ENCODE measurements around the gene NUP98.
"Not testable (repeated sequence)": the region's sequence is repeated elsewhere in the genome, so short reads cannot be mapped to it uniquely, and the experiment has no call there.

The NUP98 gene

DNA sequence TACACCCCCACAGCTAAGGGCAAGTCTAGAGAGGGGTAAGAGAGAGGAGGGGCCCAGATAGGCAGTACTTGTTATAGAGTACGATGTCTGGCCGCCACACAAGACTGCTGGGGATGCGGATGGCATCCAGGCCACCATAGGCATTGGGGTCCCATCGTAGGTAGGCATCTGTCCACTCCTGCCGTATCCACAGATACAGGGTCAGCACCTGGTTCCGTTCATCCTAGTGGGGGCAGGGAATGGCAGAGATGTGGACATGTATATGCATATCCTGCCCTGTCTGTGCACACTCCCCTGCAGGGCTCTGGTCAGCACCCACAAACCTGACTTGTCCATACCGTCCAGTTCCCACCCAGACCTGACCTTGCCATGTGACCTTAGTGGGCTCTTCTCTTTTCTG is 128.2 kb downstream of the NUP98 start:
- Histone ChIP-seq H3K27ac (ENCODE audit: low read depth, low read length) (no peak overlapping the region), H3K27me3 (ENCODE audit: control insufficient read depth, insufficient read depth, low read length) (no peaks in the 10 kb centered on the region), H3K9ac (ENCODE audit: low read depth, low read length) (no peak overlapping the region), H3K36me3 (ENCODE audit: control insufficient read depth, insufficient read depth, low read length) (peaks cover 58% of the 10 kb centered on the region), H3K9me3 (ENCODE audit: control insufficient read depth, insufficient read depth, low read length) (no peaks in the 10 kb centered on the region), H3K4me1 (ENCODE audit: control insufficient read depth, insufficient read depth, low read length) (no peaks in the 10 kb centered on the region), H3K4me3 (ENCODE audit: low read depth, low read length) (no peak overlapping the region)

DNA sequence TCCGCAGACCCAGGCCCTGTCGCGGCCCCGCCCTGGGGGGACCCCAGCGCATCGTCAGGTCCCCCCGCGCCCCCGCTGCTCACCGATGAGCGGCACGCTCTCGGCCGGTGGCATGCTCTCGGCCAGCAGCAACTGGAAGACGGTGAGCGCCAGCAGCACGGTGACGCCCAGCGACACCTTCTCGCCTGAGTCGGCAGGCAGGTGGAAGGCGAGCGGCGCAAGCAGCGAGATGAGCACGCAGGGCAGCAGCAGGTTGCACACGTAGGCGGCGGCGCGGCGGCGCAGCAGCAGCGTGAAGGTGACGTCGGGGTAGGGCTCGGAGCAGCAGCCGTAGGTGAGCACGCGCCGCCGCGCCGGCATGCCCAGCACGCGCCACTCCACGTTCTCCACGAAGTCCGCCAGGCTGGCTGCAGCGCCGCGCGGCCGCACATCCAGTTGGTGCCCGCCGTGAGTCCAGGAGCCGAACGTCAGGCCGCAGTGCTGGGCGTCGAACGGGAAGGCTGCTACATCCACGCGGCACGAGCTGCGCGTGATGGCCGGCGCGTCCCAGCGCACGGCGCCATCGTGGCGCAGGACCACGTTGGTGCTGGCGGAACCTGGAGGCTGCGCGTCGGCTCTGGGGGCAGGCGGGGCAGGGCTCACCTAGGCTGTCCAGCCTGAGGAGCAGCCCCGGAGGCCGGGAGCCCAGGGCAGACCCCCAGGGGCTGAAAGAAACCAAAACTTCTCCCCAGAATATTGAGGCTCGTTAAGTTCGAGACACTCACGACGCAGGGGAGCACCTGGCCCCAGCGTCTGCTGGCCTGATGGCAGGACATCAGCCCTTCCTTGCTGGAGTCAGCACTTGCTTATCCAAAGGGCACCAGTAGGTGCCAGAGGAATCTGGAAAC is 130.0 kb downstream of the NUP98 start:
- Histone ChIP-seq H3K36me3 (ENCODE audit: control insufficient read depth, insufficient read depth, low read length) (peaks cover 44% of the 10 kb centered on the region), H3K4me1 (ENCODE audit: control insufficient read depth, insufficient read depth, low read length) (no peaks in the 10 kb centered on the region), H3K9ac (ENCODE audit: low read depth, low read length) (no peak overlapping the region), H3K9me3 (ENCODE audit: control insufficient read depth, insufficient read depth, low read length) (no peaks in the 10 kb centered on the region), H3K27me3 (ENCODE audit: control insufficient read depth, insufficient read depth, low read length) (no peaks in the 10 kb centered on the region), H3K27ac (ENCODE audit: low read depth, low read length) (no peak overlapping the region), H3K4me3 (ENCODE audit: low read depth, low read length) (no peak overlapping the region)

DNA sequence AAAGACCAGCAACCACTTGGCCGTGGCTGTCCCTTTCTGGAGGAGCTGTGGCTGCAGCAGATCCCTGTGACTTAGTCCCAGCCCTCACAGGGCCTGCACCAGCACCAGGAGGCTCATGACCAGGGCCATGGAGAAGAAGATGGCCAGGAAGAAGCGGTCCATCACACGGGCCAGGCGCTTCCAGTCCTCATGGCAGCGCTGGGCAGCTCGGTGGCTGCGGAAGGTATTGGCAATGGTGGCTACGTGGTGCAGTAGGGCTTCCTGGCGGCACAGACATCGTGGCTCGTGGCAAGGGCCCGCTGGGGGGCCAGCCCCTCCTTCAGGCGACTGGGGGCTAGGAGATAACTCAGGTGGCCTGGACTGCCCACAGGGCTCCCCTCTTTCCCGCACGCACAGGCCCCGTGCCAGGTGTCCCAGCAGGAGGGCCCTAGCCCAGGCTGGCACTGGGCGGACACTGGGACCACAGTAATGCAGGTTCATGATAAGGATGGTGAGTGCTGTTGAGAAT is 131.3 kb downstream of the NUP98 start:
- Histone ChIP-seq H3K27me3 (ENCODE audit: control insufficient read depth, insufficient read depth, low read length) (no peaks in the 10 kb centered on the region), H3K9ac (ENCODE audit: low read depth, low read length) (no peak overlapping the region), H3K36me3 (ENCODE audit: control insufficient read depth, insufficient read depth, low read length) (peaks cover 36% of the 10 kb centered on the region), H3K4me1 (ENCODE audit: control insufficient read depth, insufficient read depth, low read length) (no peaks in the 10 kb centered on the region), H3K4me3 (ENCODE audit: low read depth, low read length) (no peak overlapping the region), H3K27ac (ENCODE audit: low read depth, low read length) (no peak overlapping the region), H3K9me3 (ENCODE audit: control insufficient read depth, insufficient read depth, low read length) (no peaks in the 10 kb centered on the region)

DNA sequence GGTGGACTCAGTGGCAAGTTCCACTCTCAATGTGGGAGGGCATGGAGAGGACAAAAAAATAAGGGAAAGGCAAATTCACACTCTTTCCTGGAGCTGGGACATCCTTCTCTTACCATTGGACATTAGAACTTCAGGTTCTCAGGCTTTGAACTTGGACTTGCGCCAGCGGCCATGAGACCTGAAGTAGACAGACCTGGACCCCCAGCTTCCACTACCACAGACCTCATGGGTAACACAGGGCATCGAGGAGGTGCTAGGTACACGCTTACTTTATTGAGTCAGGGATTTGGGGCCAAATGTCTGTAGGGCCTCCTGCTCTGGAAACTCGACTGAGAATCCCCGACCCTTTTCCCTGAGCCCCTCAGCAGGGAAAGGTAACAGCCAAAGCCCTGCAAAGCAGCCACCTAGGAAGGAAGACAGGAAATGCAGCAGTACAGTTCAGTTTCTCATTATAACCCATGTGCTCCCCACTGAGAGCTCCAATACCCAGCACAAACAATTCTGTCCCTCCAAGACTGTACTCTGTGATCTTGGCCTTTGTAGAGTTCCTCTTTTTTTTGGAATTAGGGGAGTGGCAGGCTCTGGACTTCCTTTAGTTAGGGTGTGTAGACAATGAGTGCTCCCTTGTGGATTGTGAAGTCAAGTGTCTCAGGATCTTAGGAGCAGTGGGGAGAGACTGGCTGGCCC is 131.9 kb downstream of the NUP98 start:
- no peaks in the 10 kb centered on the region for H3K27me3 ChIP-seq (ENCODE audit: control insufficient read depth, insufficient read depth, low read length)
- H3K9ac ChIP-seq (ENCODE audit: low read depth, low read length): no peak overlapping the region
- peaks cover 33% of the 10 kb centered on the region for H3K36me3 ChIP-seq (ENCODE audit: control insufficient read depth, insufficient read depth, low read length)
- no peak overlapping the region for H3K4me3 ChIP-seq (ENCODE audit: low read depth, low read length)
- H3K4me1 ChIP-seq (ENCODE audit: control insufficient read depth, insufficient read depth, low read length): no peaks in the 10 kb centered on the region
- H3K27ac ChIP-seq (ENCODE audit: low read depth, low read length): no peak overlapping the region
- no peaks in the 10 kb centered on the region for H3K9me3 ChIP-seq (ENCODE audit: control insufficient read depth, insufficient read depth, low read length)

DNA sequence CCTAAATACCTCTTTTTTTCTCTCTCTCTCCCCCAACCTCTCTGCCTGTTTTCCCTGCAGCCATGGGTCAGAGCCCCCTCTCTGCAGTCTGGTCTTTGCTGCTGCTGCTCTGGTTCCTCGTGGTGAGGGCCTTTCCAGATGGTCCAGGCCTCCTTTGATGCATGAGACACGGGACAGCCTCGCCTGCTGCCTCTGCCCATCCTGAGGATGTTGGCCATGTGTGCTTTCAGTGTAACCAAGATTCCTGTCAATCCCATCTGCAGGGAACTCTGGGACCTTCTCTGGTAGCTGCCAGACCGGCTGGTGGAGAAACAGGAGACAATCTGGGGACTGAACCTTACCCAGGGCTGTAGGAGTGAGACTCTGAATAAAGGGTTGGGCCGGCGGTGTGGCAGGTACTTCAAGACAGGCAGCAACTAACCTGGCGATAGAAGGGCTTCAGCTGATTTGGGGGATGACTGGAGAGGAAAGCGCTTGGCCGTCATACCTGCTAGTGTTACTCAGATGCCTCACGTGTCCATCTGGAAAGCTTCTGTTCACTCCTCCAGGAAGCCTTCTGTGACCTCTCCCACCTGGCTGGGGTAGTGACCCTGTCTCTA is 133.2 kb downstream of the NUP98 start:
- peaks cover 26% of the 10 kb centered on the region for H3K36me3 ChIP-seq (ENCODE audit: control insufficient read depth, insufficient read depth, low read length)
- no peaks in the 10 kb centered on the region for H3K4me1 ChIP-seq (ENCODE audit: control insufficient read depth, insufficient read depth, low read length)
- no peaks in the 10 kb centered on the region for H3K9me3 ChIP-seq (ENCODE audit: control insufficient read depth, insufficient read depth, low read length)
- no peak overlapping the region for H3K9ac ChIP-seq (ENCODE audit: low read depth, low read length)
- no peaks in the 10 kb centered on the region for H3K27me3 ChIP-seq (ENCODE audit: control insufficient read depth, insufficient read depth, low read length)
- no peak overlapping the region for H3K27ac ChIP-seq (ENCODE audit: low read depth, low read length)
- H3K4me3 ChIP-seq (ENCODE audit: low read depth, low read length): no peak overlapping the region

DNA sequence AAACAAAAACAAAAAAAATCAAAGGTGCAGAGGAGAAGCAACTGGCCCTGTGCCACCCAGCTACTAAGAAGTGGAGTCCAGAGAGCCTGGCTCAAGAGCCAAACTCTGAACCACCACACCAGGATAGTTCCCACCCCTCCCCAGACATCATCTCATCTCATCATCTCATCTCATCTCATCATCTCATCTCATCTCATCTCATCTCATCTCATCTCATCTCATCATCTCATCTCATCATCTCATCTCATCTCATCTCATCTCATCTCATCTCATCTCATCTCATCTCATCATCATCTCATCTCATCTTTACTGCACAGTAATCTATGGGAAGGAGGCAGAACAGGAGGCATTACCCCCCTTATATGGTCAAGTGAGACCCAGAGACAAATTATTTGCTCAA is 134.5 kb downstream of the NUP98 start:
- no peak overlapping the region for H3K4me3 ChIP-seq (ENCODE audit: low read depth, low read length)
- H3K27ac ChIP-seq (ENCODE audit: low read depth, low read length): no peak overlapping the region
- no peaks in the 10 kb centered on the region for H3K9me3 ChIP-seq (ENCODE audit: control insufficient read depth, insufficient read depth, low read length)
- H3K4me1 ChIP-seq (ENCODE audit: control insufficient read depth, insufficient read depth, low read length): no peaks in the 10 kb centered on the region
- H3K9ac ChIP-seq (ENCODE audit: low read depth, low read length): no peak overlapping the region
- H3K27me3 ChIP-seq (ENCODE audit: control insufficient read depth, insufficient read depth, low read length): no peaks in the 10 kb centered on the region
- peaks cover 21% of the 10 kb centered on the region; the same call in 1 of the 2 replicates for H3K36me3 ChIP-seq (ENCODE audit: control insufficient read depth, insufficient read depth, low read length)

DNA sequence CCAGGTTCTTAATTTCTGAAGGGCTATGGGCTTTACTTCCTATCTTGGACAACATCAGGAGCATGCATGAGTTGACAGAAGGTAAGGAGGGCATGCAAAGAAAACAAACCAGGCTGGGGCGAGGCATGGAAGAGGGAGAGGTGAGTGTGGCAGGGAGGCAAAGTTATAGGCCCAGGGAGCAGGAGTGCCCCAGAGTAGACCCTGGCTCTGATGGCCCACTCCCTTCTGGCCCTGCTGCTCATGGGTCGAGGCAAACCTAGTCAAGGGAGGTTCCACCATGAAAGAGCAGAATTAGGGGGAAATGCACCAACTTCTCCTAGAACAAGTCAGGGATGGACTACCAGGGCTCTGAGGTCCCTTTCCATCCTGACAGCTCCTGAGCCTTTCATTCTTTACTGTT is 136.4 kb downstream of the NUP98 start:
- H3K27ac ChIP-seq (ENCODE audit: low read depth, low read length): no peak overlapping the region
- H3K9ac ChIP-seq (ENCODE audit: low read depth, low read length): no peak overlapping the region
- H3K4me3 ChIP-seq (ENCODE audit: low read depth, low read length): no peak overlapping the region
- no peaks in the 10 kb centered on the region for H3K9me3 ChIP-seq (ENCODE audit: control insufficient read depth, insufficient read depth, low read length)
- peaks cover 12% of the 10 kb centered on the region; the same call in 1 of the 2 replicates for H3K36me3 ChIP-seq (ENCODE audit: control insufficient read depth, insufficient read depth, low read length)
- no peaks in the 10 kb centered on the region for H3K27me3 ChIP-seq (ENCODE audit: control insufficient read depth, insufficient read depth, low read length)
- no peaks in the 10 kb centered on the region for H3K4me1 ChIP-seq (ENCODE audit: control insufficient read depth, insufficient read depth, low read length)

DNA sequence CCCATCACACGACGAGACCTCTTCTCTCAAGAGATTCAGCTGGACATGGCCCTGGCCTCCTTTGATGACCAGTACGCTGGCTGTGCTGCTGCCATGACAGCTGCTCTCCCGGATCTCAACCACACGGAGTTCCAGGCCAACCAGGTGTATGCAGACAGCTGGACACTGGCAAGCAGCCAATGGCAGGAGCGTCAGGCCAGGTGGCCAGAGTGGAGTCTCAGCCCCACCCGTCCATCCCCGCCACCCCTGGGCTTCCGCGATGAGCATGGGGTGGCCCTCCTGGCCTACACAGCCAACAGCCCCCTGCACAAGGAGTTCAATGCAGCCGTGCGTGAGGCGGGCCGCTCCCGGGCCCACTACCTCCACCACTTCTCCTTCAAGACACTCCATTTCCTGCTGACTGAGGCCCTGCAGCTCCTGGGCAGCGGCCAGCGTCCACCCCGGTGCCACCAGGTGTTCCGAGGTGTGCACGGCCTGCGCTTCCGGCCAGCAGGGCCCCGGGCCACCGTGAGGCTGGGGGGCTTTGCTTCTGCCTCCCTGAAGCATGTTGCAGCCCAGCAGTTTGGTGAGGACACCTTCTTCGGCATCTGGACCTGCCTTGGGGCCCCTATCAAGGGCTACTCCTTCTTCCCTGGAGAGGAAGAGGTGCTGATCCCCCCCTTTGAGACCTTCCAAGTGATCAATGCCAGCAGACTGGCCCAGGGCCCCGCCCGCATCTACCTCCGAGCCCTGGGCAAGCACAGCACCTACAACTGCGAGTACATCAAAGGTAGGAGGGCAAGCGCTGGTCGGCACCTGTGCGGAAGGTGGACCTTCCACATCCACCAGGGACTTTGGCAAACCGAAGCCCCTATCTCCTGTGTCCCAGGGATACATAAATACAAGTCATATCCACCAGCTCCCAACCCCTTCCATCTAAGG is 137.5 kb downstream of the NUP98 start:
- no peaks in the 10 kb centered on the region for H3K27me3 ChIP-seq (ENCODE audit: control insufficient read depth, insufficient read depth, low read length)
- H3K9ac ChIP-seq (ENCODE audit: low read depth, low read length): no peak overlapping the region
- no peak overlapping the region for H3K27ac ChIP-seq (ENCODE audit: low read depth, low read length)
- 0 out of 2 replicates have a peak, but pooled peaks cover 2% of the 10 kb centered on the region for H3K36me3 ChIP-seq (ENCODE audit: control insufficient read depth, insufficient read depth, low read length)
- no peak overlapping the region for H3K4me3 ChIP-seq (ENCODE audit: low read depth, low read length)
- H3K4me1 ChIP-seq (ENCODE audit: control insufficient read depth, insufficient read depth, low read length): no peaks in the 10 kb centered on the region
- H3K9me3 ChIP-seq (ENCODE audit: control insufficient read depth, insufficient read depth, low read length): no peaks in the 10 kb centered on the region

DNA sequence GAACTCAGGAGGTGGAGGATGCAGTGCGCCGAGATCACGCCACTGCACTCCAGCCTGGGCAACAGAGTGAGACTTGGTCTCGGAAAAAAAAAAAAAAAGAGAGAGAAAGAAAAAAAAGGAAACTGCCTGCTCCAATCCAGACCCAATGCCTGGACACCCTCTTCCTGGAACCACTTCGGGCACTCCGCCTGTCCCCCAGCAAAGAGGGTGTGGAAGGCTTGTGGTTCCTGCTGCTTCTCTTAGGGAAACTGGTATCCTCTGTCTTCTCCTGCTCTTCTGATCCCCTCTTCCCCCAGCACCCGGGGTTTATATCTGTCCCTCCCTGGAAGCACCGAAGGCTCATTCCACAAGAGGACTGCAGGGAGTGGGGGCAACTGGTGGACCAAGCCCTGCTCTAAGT is 139.1 kb downstream of the NUP98 start:
- Histone ChIP-seq H3K9ac (ENCODE audit: low read depth, low read length) (no peak overlapping the region), H3K27me3 (ENCODE audit: control insufficient read depth, insufficient read depth, low read length) (no peaks in the 10 kb centered on the region), H3K4me3 (ENCODE audit: low read depth, low read length) (no peak overlapping the region), H3K36me3 (ENCODE audit: control insufficient read depth, insufficient read depth, low read length) (no peaks in the 10 kb centered on the region), H3K27ac (ENCODE audit: low read depth, low read length) (no peak overlapping the region), H3K4me1 (ENCODE audit: control insufficient read depth, insufficient read depth, low read length) (no peaks in the 10 kb centered on the region), H3K9me3 (ENCODE audit: control insufficient read depth, insufficient read depth, low read length) (no peaks in the 10 kb centered on the region)

DNA sequence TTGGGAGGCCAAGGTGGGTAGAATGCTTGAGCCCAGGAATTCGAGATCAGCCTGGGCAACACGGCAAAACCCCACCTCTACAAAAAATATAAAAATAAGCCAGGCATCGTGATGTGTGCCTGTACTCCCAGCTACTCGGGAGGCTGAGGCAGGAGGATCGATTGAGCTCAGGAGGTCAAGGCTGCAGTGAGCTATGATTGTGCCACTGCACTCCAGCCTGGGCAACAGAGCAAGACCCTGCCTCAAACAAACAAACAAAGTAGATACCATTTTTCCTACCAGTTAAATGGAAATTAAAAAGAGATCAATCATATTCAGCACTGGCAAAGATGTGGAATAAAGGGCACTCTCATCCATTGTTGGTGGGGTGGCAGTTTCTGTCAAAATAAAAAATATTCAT is 140.0 kb downstream of the NUP98 start:
- H3K27ac ChIP-seq (ENCODE audit: low read depth, low read length); H3K36me3 ChIP-seq (ENCODE audit: control insufficient read depth, insufficient read depth, low read length); H3K9ac ChIP-seq (ENCODE audit: low read depth, low read length); H3K9me3 ChIP-seq (ENCODE audit: control insufficient read depth, insufficient read depth, low read length); H3K4me1 ChIP-seq (ENCODE audit: control insufficient read depth, insufficient read depth, low read length); H3K27me3 ChIP-seq (ENCODE audit: control insufficient read depth, insufficient read depth, low read length); H3K4me3 ChIP-seq (ENCODE audit: low read depth, low read length): not testable (repeated sequence)

Measured in HUES48 (cell line).